ENCODE measurements around the gene EID2B.

The EID2B gene

GRCh38 chr19:39558624-39559117 lies 26.0 kb upstream of the EID2B start:
- H3K36me3 ChIP-seq (ENCODE audit: low read depth): no peaks in the 10 kb centered on the region
- no peak overlapping the region for H3K27ac ChIP-seq (ENCODE audit: poor library complexity, severe bottlenecking)
- peaks cover 5% of the 10 kb centered on the region for H3K4me1 ChIP-seq (ENCODE audit: insufficient read depth, poor library complexity, severe bottlenecking)
- H3K4me3 ChIP-seq (ENCODE audit: severe bottlenecking): no peak overlapping the region
- no peaks in the 10 kb centered on the region for H3K27me3 ChIP-seq (ENCODE audit: insufficient read depth, poor library complexity, severe bottlenecking)
- TF ChIP-seq, protein P1, sequence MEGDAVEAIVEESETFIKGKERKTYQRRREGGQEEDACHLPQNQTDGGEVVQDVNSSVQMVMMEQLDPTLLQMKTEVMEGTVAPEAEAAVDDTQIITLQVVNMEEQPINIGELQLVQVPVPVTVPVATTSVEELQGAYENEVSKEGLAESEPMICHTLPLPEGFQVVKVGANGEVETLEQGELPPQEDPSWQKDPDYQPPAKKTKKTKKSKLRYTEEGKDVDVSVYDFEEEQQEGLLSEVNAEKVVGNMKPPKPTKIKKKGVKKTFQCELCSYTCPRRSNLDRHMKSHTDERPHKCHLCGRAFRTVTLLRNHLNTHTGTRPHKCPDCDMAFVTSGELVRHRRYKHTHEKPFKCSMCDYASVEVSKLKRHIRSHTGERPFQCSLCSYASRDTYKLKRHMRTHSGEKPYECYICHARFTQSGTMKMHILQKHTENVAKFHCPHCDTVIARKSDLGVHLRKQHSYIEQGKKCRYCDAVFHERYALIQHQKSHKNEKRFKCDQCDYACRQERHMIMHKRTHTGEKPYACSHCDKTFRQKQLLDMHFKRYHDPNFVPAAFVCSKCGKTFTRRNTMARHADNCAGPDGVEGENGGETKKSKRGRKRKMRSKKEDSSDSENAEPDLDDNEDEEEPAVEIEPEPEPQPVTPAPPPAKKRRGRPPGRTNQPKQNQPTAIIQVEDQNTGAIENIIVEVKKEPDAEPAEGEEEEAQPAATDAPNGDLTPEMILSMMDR (IDR thresholded peaks at IDR 0.05; ENCODE audit: poor library complexity, severe bottlenecking): no peak
- no peak for DNase-seq (ENCODE audit: low spot score)
- H3K9me3 ChIP-seq (ENCODE audit: severe bottlenecking): no peaks in the 10 kb centered on the region
- ATAC-seq (ENCODE audit: low read depth): no peak

GRCh38 chr19:39557811-39558623 lies 25.4 kb upstream of the EID2B start:
- Histone ChIP-seq H3K36me3 (ENCODE audit: low read depth) (no peaks in the 10 kb centered on the region), H3K9me3 (ENCODE audit: severe bottlenecking) (no peaks in the 10 kb centered on the region), H3K27ac (ENCODE audit: poor library complexity, severe bottlenecking) (no peak overlapping the region), H3K4me1 (ENCODE audit: insufficient read depth, poor library complexity, severe bottlenecking) (no peaks in the 10 kb centered on the region), H3K4me3 (ENCODE audit: severe bottlenecking) (no peak overlapping the region), H3K27me3 (ENCODE audit: insufficient read depth, poor library complexity, severe bottlenecking) (no peaks in the 10 kb centered on the region)
- DNase-seq (ENCODE audit: low spot score) (no peak), ATAC-seq (ENCODE audit: low read depth) (peak; percentile 48; the same call in 1 of the 3 replicates)
- TF ChIP-seq, protein P1 (IDR thresholded peaks at IDR 0.05; ENCODE audit: poor library complexity, severe bottlenecking): no peak

DNA sequence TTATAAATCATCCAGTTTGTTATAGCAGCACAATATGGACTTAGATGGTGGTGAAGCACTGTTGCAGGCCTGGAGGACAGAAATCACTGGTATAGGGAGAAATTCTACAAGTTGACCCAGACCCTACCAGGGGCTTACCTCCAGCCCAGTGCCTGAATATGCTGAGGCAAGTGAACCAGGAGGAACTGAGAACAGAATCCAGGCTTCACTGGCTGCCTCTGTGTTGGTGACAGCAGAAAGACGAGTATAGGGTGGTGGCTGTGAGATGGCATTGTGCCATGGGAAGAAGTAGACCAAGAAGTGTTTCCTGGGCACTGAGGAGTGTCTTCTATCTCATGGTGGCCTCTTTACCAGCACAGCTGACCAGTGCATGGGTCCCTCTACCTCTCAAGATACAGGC lies 23.2 kb upstream of the EID2B start:
- no peak overlapping the region for H3K4me3 ChIP-seq (ENCODE audit: severe bottlenecking)
- H3K27me3 ChIP-seq (ENCODE audit: insufficient read depth, poor library complexity, severe bottlenecking): no peaks in the 10 kb centered on the region
- TF ChIP-seq, protein P1 (IDR thresholded peaks at IDR 0.05; ENCODE audit: poor library complexity, severe bottlenecking): no peak
- DNase-seq (ENCODE audit: low spot score): no peak
- no peak overlapping the region for H3K27ac ChIP-seq (ENCODE audit: poor library complexity, severe bottlenecking)
- no peak for ATAC-seq (ENCODE audit: low read depth)
- H3K4me1 ChIP-seq (ENCODE audit: insufficient read depth, poor library complexity, severe bottlenecking): no peaks in the 10 kb centered on the region
- no peaks in the 10 kb centered on the region for H3K36me3 ChIP-seq (ENCODE audit: low read depth)
- H3K9me3 ChIP-seq (ENCODE audit: severe bottlenecking): no peaks in the 10 kb centered on the region

DNA sequence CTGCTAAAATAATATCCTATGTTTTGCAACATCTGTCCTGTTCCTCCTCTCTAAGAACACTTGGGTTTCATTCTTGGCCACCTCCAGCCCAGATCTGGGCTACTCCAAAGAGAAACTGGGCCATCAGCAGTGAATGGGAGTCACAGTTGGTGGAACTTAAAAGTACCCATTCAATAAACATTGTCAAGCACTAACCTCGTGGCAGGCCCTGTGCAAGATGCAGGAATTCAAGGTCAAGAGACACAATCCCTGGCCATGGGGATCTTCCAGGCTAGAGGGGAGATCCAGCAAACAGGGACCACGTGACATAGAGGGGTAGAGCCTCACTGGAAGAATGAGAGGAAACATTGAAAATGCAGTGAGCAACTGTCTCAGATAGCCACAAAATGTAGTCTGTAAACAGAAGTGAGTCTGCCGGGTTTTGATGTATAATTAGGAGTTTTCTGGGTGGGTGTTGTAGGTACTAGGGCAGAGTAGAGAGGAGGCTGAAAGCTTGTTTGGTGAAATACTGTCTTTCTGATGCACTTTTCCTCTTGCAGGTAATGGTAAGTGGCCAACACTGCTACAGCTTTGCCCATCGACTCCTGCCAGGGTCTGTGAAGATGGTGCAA lies 22.2 kb upstream of the EID2B start:
- Histone ChIP-seq H3K27ac (ENCODE audit: poor library complexity, severe bottlenecking) (no peak overlapping the region), H3K27me3 (ENCODE audit: insufficient read depth, poor library complexity, severe bottlenecking) (no peaks in the 10 kb centered on the region), H3K9me3 (ENCODE audit: severe bottlenecking) (no peaks in the 10 kb centered on the region), H3K4me1 (ENCODE audit: insufficient read depth, poor library complexity, severe bottlenecking) (no peaks in the 10 kb centered on the region), H3K36me3 (ENCODE audit: low read depth) (no peaks in the 10 kb centered on the region), H3K4me3 (ENCODE audit: severe bottlenecking) (no peak overlapping the region)
- DNase-seq (ENCODE audit: low spot score) (no peak), ATAC-seq (ENCODE audit: low read depth) (no peak)
- TF ChIP-seq, protein P1 (IDR thresholded peaks at IDR 0.05; ENCODE audit: poor library complexity, severe bottlenecking): no peak
